Measurements from ENCODE around the gene CD300H.

Gene CD300H

DNA sequence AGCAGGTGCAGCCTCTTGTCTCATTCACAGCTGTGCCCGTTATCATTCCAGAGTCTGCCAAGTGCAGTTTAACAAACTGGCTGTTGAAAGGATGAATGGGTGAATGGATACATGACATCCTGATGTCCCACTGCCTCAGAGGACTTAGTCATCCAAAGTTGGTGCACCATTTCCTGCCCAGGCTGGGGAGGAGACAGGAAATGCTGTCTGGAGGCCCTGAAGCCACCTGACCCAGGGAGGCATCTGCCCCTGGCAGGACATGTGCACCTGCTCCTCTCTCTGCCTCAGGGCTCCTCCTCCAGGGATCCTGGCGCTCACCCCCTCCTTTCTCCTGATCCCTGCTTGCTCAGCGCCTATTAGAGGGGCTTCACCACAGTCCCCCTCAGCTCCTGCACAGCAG, 19.6 kb downstream of the CD300H start:
- DNase-seq = no peak

DNA sequence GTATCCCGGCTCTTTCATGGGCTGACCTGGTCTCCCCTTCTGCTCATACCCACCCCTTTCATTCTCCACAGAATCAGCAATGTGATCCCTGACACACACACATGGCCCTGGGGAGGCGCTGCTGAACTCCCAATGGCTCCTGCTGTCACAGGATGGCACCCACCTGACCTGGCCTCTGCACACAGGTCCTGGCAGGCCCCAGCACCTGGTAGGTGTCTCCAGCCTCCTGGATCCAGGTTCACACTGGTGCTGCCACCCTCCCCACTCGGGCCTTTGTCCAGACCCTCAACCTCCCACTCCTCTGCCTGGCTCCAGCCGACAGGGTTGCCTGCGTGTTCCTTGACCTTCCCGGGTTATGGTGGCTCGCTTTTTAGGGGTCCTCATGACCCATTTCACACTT, 20.0 kb downstream of the CD300H start:
- no peak for DNase-seq

DNA sequence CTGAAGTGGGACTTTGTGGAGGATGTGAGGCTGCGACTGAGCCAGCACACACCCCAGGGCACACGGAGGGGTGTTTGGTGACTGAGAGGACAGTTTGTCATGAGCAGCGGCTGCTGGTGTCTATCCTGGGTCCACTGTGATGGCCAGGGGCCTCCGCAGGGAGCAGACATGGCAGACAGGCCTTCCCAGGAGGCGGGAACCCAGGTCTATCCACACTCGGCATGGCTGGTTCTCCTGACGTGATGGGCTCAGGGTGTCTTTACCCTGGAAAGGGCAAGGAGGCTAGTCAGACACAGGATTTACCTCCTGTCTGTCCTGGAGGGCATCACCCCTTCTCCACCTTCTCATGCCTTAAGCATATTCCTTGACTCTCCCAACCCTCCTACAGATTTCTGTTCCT, 20.7 kb downstream of the CD300H start:
- no peak for DNase-seq

DNA sequence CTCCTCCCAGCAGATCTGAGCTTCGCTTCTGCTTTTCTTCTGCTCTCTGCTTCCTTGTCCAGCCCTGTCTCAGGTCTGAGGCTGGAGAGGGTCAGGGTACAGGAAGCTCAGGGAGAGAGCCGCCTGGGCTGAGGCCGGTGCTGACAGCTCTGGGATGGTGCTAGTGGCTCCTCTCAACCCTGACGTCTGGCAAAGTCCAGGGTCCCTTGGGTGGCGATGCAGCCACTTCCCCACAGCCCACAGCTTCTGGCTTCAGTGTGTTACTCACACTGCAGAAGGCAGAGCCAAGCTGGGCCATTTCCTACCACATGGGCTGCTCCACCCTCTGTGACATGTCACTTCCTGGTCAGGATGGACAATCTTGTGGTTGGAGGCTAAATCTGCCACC, 21.5 kb downstream of the CD300H start, which contains the start of gene CD300C:
CD300C (minus strand) TSS at position 273 of the 388 bp plus-strand sequence. CDS start 333 bp downstream, outside the sequence.
- DNase-seq = no peak

DNA sequence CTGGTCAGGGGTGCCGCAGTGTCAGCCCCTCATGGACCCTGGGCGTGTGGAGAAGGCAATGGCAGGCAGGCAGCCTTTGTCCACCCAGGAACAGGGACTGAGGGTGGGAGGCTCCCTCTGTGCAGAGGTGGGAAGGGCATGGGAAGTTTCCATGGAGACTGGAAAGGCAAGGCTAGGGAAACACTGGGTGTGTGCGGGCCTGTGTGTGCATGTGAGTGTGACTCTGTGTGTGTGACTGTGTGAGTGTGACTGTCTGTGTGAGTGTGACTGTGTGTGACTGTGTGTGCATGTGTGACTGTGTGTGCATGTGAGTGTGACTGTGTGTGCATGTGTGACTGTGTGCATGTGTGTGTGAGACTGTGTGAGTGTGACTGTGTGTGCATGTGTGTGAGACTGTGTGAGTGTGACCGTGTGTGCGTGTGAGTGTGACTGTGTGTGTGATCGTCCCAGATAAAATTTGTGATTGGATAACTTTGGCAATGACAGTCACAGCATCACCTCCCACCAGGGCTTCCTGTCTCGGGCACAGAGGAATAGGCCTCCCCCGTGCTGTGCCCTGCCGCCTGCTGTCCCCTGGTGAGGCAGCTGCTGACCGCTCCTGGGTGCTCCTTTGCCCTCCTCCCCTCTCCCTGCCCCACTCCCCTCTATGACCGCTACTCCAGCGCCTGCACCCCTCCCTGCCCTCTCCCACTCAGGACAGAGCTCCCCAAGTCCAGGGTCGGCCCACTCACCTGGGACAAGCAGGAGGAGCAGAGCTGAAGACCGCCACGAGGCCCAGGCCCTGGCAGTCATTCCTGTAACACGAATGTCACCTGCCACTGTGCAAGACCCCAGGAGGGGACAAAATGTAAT, 22.1 kb downstream of the CD300H start:
- DNase-seq = no peak

DNA sequence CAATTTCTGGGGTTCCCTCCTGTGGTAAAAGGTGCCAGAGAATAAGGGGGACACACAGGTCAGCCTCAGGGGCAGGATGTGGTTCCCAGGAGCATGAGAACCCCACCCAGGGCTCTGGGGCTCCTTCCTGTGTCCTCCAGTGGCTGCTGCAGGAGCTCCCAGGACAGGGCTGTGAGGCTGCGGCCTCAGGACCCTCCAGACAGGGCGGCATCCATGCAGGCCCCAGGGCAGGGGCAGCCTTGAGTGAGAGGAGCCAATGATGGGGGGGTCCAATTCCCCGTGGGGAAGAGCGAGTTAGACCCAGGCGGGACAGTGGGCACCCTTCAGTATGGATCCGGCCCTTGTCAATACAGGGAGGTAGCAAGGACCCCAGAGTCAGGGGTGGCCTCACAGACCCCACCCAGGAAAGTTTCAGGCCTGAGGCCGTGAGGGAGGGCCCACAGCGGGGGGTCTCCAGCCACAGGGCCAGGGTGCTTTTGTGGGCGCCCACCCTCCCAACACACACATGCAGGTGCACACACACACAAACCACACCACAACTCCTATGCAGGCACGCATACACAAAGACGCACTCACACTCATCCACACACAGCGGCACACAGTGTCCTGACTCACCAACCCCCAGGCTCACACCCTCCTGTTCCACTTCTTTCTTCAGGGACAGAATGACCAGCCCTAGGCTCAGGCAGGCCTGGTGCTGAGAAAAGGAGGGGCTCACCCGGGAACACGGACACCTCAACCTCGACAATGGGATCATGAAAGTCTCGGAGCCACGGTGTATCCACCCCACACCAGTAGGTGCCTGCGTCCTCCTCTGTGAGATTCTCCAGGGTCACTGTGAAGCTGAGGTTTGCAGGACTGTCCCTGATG, 23.2 kb downstream of the CD300H start:
- DNase-seq = no peak

DNA sequence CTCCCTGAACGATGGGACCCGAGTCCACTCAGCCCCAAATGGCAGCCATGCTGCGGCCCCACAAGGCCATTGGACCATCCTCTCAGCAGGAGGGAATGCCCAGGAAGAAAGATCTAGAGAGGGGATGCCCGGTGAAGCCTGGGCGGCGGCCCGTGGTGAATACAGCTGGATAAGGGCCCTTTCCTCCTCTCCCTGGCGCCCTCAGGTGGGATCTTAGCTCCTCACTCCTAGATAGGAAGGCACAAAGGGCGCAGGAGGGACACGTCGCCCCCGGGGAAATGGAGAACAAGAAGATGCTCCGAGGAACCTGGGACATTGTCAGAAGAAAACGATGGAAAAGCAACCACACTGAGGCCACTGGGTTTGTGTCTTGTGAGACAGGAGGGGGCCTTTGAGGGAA, 23.9 kb downstream of the CD300H start:
- DNase-seq = no peak

DNA sequence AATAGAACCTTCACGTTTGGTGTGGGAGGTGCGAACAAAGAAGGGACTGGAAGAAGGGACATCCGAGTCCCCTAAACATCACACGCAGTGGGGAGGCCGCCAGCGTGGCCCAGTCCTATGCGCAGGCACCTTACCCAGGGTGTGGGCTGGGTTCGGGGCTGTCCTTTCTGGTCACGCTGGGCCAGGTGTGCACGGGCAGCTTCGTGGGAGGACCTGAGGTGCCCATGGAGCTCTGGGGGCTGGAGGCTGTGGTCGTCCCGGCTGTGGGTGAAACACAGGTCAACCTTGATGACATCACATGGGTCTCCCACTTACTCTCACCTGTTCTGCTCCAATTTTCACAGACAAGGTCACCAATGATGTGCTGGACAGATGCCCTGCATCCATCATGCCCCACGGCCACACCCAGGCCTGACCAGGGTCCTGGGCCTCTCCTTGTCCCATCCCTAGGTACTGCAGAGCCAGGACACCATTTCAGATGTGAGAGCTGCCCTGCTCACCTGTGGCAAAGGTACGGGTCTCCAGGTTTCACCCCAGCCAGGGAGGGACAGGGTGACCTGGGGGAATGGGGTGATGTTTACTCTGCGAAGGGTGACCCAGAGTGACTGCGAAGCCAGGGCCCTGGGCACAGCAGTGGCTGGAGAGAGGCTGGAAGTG, 24.5 kb downstream of the CD300H start:
- DNase-seq = no peak

DNA sequence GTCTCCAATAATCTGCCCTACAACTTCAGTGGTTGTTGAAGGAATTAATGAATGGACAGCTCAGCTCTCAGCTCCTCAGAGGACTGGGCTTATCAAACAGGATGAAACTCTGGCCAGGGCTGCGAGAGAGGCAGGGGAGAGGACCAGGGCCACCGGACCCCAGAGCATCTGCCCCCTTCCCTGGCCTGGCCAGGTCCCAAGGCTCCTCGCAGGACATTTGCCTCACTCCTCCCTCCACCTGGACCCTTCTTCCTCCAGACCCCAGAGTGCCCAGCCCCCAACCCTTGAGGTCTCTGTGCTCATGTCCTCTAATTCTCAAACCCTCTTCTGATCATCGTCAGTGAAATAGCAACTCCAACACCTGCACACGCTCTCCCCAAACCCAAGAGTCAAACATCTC, 25.1 kb downstream of the CD300H start:
- DNase-seq = no peak

DNA sequence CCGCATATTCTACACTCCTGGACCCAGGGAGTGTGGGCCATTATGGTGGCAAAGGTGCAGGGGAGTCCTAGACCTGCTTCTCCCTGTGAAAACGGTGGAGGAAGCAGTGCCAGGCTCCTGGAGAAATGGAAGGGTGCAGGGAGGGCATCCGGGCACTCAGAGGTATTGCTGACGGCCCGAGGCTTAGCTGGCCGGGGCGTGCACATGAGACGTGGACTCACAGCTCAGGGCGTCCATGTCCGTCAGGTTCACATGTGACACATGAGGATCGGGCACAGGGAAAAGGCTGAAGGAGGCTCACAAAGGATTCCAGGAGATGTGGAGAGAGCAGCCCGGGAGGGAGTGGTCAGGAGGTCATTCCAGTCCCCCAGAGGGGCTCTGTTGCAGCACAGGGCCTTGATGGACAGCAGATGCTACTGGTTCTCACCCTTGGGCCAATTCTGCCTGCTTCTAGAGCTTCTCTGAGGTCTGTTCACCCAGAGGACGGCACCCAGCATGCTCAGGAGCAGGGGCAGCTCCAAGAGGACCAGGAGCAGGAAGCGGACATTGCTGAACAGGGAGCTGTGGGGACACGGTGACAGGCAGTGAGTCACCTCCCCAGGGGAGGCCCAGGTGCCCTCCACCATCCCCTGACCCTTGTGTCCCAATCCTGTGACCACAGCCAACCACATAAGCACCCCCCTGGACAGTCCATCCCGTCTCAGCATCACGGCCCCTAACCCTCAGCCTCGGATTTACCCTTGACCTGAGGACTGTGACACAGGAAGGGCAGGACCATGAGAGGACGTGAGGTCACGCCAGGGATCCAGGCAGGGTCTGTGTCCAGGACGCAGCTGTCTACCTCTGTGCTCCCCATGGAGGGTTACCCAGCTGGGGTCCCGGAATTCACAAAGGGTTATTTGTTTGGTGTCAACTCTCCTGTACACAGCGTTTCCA, 25.9 kb downstream of the CD300H start:
- DNase-seq = no peak

DNA sequence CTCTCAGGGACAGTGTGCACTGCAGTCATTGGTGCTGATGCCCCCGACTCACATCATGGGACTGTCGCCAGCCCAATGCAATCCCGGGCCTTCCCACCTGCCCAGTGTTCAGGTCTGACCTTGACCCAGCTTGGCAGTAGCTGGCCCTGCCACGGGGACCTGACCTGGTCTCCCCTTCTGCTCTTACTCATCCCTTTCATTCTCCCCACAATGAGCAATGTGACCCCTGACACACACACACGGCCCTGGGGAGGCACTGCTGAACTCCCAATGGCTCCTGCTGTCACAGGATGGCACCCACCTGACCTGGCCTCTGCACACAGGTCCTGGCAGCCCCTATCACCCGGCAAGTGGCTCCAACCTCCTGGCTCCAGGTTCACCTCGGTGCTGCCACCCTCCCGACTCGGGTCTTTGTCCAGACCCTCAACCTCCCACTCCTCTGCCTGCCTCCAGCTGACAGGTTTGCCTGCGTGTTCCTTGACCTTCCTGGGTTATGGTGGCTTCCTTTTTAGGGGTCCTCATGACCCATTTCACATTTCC, 28.0 kb downstream of the CD300H start:
- DNase-seq = no peak

DNA sequence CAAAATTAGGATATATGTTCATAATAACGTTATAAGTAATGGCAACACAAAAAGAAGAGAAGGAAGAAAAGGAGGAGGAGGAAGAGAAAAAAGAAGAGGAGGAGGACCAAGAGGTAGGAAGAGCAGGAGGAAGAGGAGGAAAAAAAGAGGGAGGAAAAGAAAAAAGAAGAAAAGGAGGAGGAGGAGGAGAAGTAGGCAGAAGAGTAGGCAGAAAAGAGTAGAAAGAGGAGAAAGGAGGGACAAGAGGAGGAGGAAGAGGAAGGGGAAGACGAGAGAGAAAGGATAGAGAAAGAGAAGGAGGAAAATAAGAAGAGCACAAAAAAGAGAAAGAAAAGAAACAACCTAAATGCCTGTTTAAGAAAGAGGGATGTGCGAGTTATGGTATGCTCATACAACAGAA, 30.4 kb downstream of the CD300H start:
- no peak for DNase-seq

DNA sequence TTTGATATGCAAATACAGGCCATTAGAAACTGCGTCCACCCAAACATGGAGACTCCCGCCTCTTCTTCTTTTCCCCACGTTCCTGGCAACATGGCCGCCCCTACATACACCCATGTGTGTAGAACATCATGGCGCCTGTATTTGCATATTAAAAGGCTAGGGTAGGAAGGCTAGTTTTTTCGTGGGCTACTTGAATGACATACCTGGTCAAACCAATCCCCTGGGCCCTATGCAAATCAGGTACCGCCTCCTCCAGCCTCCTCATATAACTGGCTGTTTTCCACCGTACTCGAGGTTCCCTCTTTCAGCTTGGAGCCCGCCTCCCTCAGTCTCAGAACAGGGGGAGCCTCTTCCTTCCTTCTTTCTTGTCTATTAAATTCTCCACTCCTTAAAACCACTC, 35.2 kb downstream of the CD300H start:
- DNase-seq = no peak

DNA sequence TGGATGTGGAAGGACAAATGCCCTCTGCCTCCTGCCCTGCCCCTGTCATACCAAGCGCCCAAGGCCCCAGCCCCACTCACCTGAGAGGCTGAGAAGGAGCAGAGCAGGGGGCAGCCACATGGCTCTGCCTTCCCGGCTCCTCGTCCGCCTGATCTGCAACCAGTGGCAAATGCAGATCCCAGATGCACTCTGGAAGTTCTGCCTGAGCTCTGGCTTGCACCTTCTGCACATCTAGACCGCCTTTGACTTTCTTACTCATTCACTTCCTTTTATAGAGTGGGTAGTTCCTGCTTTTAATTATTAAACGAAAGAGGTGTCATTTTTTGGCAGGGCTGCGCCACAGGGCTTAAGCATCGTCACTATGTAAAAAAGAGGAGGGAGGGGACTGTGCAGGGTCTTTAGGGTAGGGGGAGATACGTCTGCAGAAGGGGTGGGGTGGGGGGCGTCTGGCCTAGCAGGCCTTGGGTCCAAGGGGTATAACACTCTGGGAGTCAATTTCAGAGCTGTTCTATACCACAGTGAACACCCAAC, 36.0 kb downstream of the CD300H start, which contains the start of gene CD300LB:
CD300LB (minus strand) TSS at position 245 of the 531 bp plus-strand sequence; CDS start at position 120, 125 bp downstream.
- DNase-seq = no peak

DNA sequence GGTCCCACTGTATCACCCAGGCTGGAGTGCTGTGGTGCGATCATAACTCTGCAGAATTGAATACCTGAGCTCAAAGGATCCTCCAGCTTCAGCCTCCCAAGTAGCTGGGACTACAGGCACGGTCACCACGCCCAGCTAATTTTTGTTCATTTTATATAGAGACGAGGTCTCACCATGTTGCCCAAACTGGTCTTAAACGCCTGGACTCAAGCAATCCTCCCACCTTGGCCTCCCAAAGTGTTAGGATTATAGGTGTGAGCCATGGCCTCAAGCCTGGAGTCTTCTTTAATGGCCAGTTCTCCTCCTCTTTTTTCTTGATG, 36.5 kb downstream of the CD300H start:
- no peak for DNase-seq

DNA sequence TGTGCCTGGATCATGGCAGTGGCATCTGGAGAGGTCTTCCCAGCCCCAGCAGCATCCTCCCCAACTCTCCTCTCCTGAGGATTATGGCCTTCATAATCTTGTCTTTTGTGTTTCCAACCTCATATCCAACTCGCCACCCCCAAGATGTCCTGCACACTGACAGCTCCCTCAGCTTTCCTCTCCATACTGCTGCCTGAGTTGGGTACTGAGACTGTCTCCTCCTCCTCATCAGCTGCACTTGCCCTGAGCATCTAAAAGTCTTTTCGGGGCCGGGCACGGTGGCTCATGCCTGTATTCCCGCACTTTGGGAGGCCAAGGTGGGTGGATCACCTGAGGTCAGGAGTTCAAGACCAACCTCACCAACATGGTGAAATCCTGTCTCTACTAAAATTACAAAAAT, 38.1 kb downstream of the CD300H start:
- DNase-seq = no peak

DNA sequence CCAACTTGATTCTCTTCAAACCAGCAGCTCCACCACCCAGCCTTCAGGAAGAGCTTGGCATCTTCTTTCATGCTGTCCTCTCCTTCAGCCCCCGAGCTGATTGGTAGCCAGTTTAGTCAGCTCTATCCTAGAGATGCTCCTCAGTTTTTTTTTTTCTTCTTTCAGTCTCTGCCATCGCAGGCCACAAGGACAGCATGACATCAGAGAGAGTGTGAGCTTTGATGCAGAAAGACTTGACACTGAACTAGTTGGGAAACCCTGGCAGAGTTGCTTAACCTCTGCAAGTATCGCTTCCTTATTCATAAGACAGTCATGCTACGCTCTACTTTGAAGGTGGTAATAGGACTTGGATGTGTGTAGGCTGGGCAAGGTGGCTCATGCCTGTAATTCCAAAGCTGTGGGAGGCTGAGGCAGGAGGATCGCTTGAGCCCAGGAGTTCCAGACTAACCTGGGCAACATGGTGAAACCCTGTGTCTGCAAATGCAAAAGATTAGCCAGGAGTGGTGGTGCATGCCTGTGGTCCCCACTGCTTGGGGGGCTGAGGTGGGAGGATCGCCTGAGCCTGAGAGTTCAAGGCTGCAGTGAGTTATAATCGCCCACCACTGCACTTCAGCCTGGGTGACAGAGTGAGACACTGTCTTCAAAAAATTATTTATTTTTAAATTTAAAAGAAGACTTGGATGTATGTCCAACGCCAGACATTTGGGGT, 38.7 kb downstream of the CD300H start:
- DNase-seq = no peak

DNA sequence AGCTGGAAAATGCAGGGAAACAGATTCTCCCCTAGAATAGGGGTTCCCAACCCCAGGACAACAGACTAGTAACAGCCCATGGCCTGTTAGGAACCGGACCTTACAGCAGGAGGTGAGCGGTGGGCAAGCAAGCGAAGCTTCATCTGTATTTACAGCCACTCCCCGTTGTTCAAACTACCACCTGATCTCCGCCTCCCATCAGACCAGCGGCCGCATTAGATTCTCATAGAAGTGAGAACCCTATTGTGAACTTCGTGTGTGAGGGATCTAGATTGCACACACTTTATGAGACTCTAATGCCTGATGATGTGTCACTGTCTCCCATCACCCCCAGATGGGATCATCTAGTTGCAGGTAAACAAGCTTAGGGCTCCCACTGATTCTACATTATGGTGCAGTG, 39.6 kb downstream of the CD300H start:
- DNase-seq = no peak

DNA sequence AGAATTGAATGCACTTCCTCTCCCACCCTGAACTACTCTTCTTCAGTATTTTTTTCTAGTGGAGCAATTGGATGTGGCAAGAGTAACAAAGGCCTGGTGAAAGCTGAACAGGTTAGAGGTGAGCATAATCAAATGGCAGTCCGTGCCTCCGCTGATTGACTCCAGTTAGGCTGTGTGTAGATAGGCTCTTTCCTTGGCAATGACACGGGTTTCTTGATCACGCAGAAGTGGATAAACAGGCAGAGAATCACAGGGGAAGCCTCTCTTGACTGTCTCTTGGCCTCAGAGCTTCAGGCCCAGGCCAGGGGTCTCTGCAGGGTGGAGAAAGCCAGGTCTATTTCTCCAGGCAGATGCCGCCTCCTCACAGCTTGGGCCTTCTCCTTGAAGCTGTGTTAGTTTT, 40.2 kb downstream of the CD300H start:
- no peak for DNase-seq

DNA sequence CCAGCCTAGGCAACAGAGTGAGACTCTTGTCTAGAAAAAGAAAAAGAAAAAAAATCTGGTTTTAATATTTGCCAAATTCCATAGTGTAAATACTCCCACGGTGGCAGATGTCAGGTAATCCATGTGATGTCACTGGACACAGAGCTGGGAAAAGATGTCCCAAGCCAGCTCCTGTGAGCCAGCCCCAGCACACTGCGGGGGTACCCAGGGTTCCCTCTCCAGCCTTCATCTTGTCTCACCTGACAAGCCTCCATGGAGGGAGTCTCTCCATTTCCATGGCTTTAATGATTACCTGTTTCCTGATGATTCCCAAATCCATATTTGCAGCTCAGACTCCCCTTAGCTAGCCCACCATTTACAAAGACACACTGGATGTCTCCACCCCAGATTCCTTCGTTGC, 40.6 kb downstream of the CD300H start:
- DNase-seq = no peak

DNA sequence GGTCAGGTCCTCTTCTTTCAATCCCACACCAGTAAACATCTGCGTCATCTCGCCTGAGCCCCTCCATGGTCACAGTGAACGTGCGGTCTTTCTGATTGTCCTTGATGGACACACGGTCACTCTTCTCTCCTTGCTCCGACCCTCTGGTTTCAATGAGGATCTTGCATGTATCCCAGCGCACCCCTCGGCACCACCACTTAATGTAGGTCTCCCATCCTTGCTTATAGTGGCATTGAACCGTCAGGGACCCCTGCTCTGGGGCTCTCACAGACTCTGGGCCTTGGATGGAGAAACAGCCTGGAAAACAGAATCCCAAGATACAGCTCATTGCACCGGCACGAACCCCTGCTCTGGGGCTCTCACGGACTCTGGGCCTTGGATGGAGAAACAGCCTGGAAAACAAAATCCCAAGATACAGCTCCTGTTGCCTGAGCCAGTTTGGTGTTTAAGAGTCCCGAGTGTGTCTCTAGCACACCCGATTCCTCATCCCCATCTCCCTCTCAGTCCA, 41.5 kb downstream of the CD300H start:
- no peak for DNase-seq

Data from activated naive CD4-positive, alpha-beta T cell treated with anti-CD3 and anti-CD28 coated beads, Interleukin-2, amount 50 U/mL, for 16 hours (primary cell).